ENCODE measurements around the gene ILDR1. TPM values are rescaled to one million over a fixed set of nuclear protein-coding genes. Genes with fewer than 3 reads are reported as not detected.

ILDR1 gene
- total and polyA plus RNA-seq, 10 of the 15 experiments (the other 5 are each of a cell fraction or from before 2014, with no cell fraction given) = 1.3 to 12.0 (median 7.0) TPM

DNA sequence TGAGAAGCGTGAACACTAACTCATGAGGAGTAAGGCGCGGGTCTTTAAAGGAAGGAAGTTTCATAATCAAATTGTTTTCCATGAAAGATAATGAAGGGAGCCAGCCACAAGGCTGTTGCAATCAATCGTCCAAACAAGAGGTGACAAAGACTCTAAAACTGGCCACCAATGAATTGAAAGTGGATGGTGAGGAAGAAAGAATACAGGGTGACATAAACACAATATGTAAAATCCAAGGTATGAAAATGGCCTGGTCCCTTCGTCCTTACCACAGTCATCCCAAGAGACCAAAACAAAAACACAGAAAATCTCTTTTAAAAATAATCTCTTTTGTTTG lies 45.1 kb upstream of the ILDR1 start (continued):
- TF ChIP-seq RELB (IDR thresholded peaks at IDR 0.05; ENCODE audit: low read depth) = no peak
- TF ChIP-seq HDAC2 (IDR thresholded peaks at IDR 0.05) = no peak
- 0 out of 2 replicates have a peak, but pooled peaks have one; percentile 39 for TF ChIP-seq TBL1XR1 (IDR thresholded peaks at IDR 0.05; ENCODE audit: low read depth, low read length)
- TF ChIP-seq YBX1 (IDR thresholded peaks at IDR 0.05) = no peak
- peak in 1 of 2 experiments; percentile 37; a peak in 1 of 4 replicates for TF ChIP-seq ETV6 (conservative IDR thresholded peaks at IDR 0.05 in 1 of 2, IDR thresholded peaks at IDR 0.05 in 1 of 2; ENCODE audit: borderline replicate concordance in 1 of 2, low read depth in 1 of 2)
- TF ChIP-seq EP300 (IDR thresholded peaks at IDR 0.05; ENCODE audit: borderline replicate concordance in 1 of 2, control insufficient read depth in 1 of 2, low read depth in 2 of 2, low read length in 2 of 2) = 0 out of 4 replicates have a peak, but pooled peaks have one; percentile 20 to 29
- no peak for TF ChIP-seq TCF7 (IDR thresholded peaks at IDR 0.05; ENCODE audit: borderline replicate concordance)
- TF ChIP-seq ATF7 (IDR thresholded peaks at IDR 0.05; ENCODE audit: low read depth) = peak; percentile 47; the same call in 1 of the 2 replicates
- TF ChIP-seq, protein P1, sequence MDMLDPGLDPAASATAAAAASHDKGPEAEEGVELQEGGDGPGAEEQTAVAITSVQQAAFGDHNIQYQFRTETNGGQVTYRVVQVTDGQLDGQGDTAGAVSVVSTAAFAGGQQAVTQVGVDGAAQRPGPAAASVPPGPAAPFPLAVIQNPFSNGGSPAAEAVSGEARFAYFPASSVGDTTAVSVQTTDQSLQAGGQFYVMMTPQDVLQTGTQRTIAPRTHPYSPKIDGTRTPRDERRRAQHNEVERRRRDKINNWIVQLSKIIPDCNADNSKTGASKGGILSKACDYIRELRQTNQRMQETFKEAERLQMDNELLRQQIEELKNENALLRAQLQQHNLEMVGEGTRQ (IDR thresholded peaks at IDR 0.05; ENCODE audit: borderline replicate concordance, low read depth, low read length) = no peak
- no peak for TF ChIP-seq SUPT20H (IDR thresholded peaks at IDR 0.05; ENCODE audit: borderline replicate concordance, control insufficient read depth, low read depth, low read length)
- TF ChIP-seq POU2F2 (IDR thresholded peaks at IDR 0.05; ENCODE audit: borderline replicate concordance, low read depth, low read length) = peak; percentile 33; the same call in 1 of the 3 replicates
- no peak for TF ChIP-seq TARDBP (IDR thresholded peaks at IDR 0.05; ENCODE audit: borderline replicate concordance)
- no peak for TF ChIP-seq CHD1 (IDR thresholded peaks at IDR 0.05; ENCODE audit: low read depth, low read length)
- TF ChIP-seq RUNX3 (IDR thresholded peaks at IDR 0.05; ENCODE audit: low read length) = peak; percentile 37
- no peak for TF ChIP-seq BMI1 (IDR thresholded peaks at IDR 0.05; ENCODE audit: borderline replicate concordance)
- TF ChIP-seq, protein P2, sequence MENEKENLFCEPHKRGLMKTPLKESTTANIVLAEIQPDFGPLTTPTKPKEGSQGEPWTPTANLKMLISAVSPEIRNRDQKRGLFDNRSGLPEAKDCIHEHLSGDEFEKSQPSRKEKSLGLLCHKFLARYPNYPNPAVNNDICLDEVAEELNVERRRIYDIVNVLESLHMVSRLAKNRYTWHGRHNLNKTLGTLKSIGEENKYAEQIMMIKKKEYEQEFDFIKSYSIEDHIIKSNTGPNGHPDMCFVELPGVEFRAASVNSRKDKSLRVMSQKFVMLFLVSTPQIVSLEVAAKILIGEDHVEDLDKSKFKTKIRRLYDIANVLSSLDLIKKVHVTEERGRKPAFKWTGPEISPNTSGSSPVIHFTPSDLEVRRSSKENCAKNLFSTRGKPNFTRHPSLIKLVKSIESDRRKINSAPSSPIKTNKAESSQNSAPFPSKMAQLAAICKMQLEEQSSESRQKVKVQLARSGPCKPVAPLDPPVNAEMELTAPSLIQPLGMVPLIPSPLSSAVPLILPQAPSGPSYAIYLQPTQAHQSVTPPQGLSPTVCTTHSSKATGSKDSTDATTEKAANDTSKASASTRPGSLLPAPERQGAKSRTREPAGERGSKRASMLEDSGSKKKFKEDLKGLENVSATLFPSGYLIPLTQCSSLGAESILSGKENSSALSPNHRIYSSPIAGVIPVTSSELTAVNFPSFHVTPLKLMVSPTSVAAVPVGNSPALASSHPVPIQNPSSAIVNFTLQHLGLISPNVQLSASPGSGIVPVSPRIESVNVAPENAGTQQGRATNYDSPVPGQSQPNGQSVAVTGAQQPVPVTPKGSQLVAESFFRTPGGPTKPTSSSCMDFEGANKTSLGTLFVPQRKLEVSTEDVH (IDR thresholded peaks at IDR 0.05; ENCODE audit: low read depth, partially characterized antibody) = no peak
- TF ChIP-seq FOS (IDR thresholded peaks at IDR 0.05; ENCODE audit: borderline replicate concordance, extremely low read depth, insufficient read length) = no peak
- no peak for TF ChIP-seq RELA (IDR thresholded peaks at IDR 0.05; ENCODE audit: borderline replicate concordance, partially characterized antibody)
